H1 (cell line): Measurements from ENCODE around the gene CCDC178. TPM values are rescaled to one million over a fixed set of nuclear protein-coding genes. Genes with fewer than 3 reads are reported as not detected.

Experiments used
- ASH2L ChIP-seq: fragments of 200-600, 300-600 bp; sonication (generic); IDR thresholded peaks from one replicate; pipeline ENCODE4 v1.7.1; 2017; ENCODE audit warnings: low read length
- BACH1 ChIP-seq: IDR thresholded peaks from 2 replicates; pipeline ENCODE4 v1.6.1; 2012; ENCODE audit warnings: low read length, improper control_type of control experiment
- BCL11A ChIP-seq, 2 experiments: IDR thresholded peaks; one replicate each; pipeline ENCODE4 v1.6.1; 2011; ENCODE audit warnings: low read depth in 2 of 2, low read length in 2 of 2, mild to moderate bottlenecking in 2 of 2
- CBX8 ChIP-seq: fragments of 300-800, 300-1000 bp; sonication (generic); IDR thresholded peaks from 2 replicates; pipeline ENCODE4 v1.7.1; 2016; ENCODE audit warnings: low read depth, low read length, borderline replicate concordance
- FOSL1 ChIP-seq: IDR thresholded peaks from 2 replicates; pipeline ENCODE4 v1.6.1; 2011; ENCODE audit warnings: mild to moderate bottlenecking, low read depth, low read length, moderate library complexity; ENCODE audit not compliant: insufficient read depth
- KDM5A ChIP-seq: fragments of 200-600 bp; IDR thresholded peaks from 2 replicates; pipeline ENCODE4 v1.7.1; 2012; ENCODE audit warnings: mild to moderate bottlenecking, low read length, inconsistent platforms, mixed read lengths
- MAFK ChIP-seq: IDR thresholded peaks from 2 replicates; pipeline ENCODE4 v1.6.1; 2012; ENCODE audit warnings: low read depth, mild to moderate bottlenecking, improper control_type of control experiment, low read length
- MAX ChIP-seq: IDR thresholded peaks from 2 replicates; pipeline ENCODE4 v1.6.1; 2012; ENCODE audit warnings: inconsistent platforms
- POLR2A ChIP-seq, 2 experiments: IDR thresholded peaks; 1 replicate in 1 of 2; 2 replicates in 1 of 2; pipeline ENCODE4 v1.6.1; 2011; ENCODE audit warnings: low read depth in 2 of 2, low read length in 2 of 2, mild to moderate bottlenecking in 2 of 2; ENCODE audit errors: control extremely low read depth in 1 of 2
- POLR2AphosphoS5 ChIP-seq: IDR thresholded peaks from 2 replicates; pipeline ENCODE4 v1.6.1; 2011; ENCODE audit warnings: low read depth, low read length
- POU5F1 ChIP-seq: IDR thresholded peaks from 2 replicates; pipeline ENCODE4 v1.6.1; 2011; ENCODE audit warnings: low read depth, mild to moderate bottlenecking, low read length, moderate library complexity
- RBBP5 ChIP-seq: IDR thresholded peaks from 2 replicates; pipeline ENCODE4 v1.7.1; 2012; ENCODE audit warnings: low read depth, mild to moderate bottlenecking, inconsistent platforms, low read length, moderate library complexity, borderline replicate concordance
- RNF2 ChIP-seq: fragments of 200-900, 300-1000 bp; sonication (generic); IDR thresholded peaks from 2 replicates; pipeline ENCODE4 v1.7.1; 2016; ENCODE audit warnings: borderline replicate concordance, low read depth, mild to moderate bottlenecking, antibody characterized with exemption, low read length; ENCODE audit not compliant: poor library complexity, severe bottlenecking; ENCODE audit errors: missing control alignments
- RXRA ChIP-seq: IDR thresholded peaks from 2 replicates; pipeline ENCODE4 v1.6.1; 2011; ENCODE audit warnings: low read depth, mild to moderate bottlenecking, low read length, moderate library complexity; ENCODE audit not compliant: insufficient read depth
- SIN3A ChIP-seq, 2 experiments: IDR thresholded peaks in 1 of 2; conservative IDR thresholded peaks in 1 of 2; 2 replicates each; pipeline ENCODE4 v1.6.1; 2011 to 2012; ENCODE audit warnings: low read length in 2 of 2, improper control_type of control experiment in 1 of 2, low read depth in 1 of 2, mild to moderate bottlenecking in 1 of 2
- SIX5 ChIP-seq: IDR thresholded peaks from 2 replicates; pipeline ENCODE4 v1.6.1; 2011; ENCODE audit warnings: mild to moderate bottlenecking, low read depth, low read length
- SUZ12 ChIP-seq: fragments of 200-600 bp; sonication (generic); IDR thresholded peaks from 2 replicates; pipeline ENCODE4 v1.6.1; 2012; ENCODE audit warnings: mild to moderate bottlenecking, inconsistent platforms, low read length, moderate library complexity, mixed read lengths
- TAF1 ChIP-seq: IDR thresholded peaks from 2 replicates; pipeline ENCODE4 v1.6.1; 2011; ENCODE audit warnings: mild to moderate bottlenecking, low read depth, low read length
- TCF12 ChIP-seq: IDR thresholded peaks from 2 replicates; pipeline ENCODE4 v1.6.1; 2011; ENCODE audit warnings: low read depth, mild to moderate bottlenecking, low read length
- YY1 ChIP-seq: IDR thresholded peaks from 2 replicates; pipeline ENCODE4 v1.6.1; 2011; ENCODE audit warnings: low read depth, mild to moderate bottlenecking, low read length
- ZNF274 ChIP-seq: IDR thresholded peaks from 2 replicates; pipeline ENCODE4 v1.7.0; 2012; ENCODE audit warnings: low read length, borderline replicate concordance; ENCODE audit errors: extremely low read depth
- polyA plus RNA-seq, 7 experiments: library from polyadenylated mRNA; depleted of rRNA in 3 of 7; stranded (reverse) in 5 of 7; unstranded in 2 of 7; fragments of >200 nt in 5 of 7; fragments of 200-250 nt in 2 of 7; gene quantifications; 1 replicate in 5 of 7; 2 replicates in 1 of 7; 4 replicates in 1 of 7; pipeline versions ENCODE4 v1.2.1 to v1.2.3, GENCODE V29; 2011 to 2013; ENCODE audit warnings: missing spikeins in 2 of 7, mixed read lengths in 2 of 7
- total RNA-seq: library from RNA; stranded (reverse); fragmentation: NEBNext Ultra II Directional; extraction: Animal tissue kit (Norgen Biotek cat#: 25700); gene quantifications from 2 replicates; pipeline ENCODE4 v1.2.1, GENCODE V29; 2021
- TF ChIP-seq, protein P1 (sequence below): IDR thresholded peaks from 2 replicates; pipeline ENCODE4 v1.6.1; 2012; ENCODE audit warnings: low read length, inconsistent platforms

CCDC178 gene
- total and polyA plus RNA-seq, 2 of the 8 experiments (the other 6 are each of a cell fraction or from before 2014, with no cell fraction given) = not detected

DNA sequence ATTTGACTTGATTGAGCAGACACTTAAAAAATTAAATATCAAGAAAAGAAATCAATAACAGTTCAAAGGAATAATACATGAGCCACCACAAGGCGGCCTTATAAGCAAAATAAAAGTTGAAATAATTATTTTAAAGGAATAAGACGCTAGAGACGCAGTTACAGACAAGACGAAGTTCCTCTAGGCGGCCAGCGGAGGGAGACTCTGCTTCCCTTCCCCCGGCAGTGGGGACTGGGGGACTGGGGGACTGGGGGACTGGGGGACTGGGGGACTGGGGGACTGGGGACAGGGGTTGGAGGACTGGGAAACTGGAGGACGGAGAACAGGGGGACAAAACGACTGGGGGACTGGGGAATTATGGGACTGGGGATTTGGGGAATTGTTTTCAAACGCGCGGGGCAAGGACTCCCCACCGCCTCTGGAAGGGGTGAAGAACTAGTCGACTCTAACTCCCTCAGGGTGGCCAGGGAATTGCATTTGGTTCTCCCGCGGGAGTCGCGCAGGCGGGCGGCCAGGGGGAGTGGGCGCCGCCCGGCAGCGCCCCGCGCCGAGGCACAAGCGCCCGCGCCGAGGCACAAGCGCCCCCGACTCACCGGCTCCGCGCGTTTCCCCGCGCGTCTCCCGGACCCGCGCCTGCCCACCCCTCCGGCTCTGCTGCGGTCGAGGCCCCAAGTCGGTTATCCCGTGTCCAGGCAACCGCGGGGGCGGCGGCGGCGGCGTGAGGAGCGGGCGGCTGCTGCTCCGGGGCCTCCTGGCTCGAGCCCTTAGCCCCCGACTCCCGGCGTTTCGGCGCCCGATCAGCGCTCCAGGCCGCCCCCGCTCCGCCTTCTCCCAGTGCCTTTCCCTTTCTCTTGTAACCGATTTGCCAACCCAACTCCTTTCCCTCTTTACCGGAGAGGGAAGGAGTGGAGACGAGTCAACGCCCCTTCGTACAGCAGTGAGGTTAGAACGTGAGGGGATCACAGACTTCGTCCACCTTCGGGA, at the start of gene CCDC178 (continued):
- no peak for TF ChIP-seq BCL11A (IDR thresholded peaks at IDR 0.05; ENCODE audit: low read depth in 2 of 2, low read length in 2 of 2)
- no peak for TF ChIP-seq RXRA
- TF ChIP-seq POLR2A (IDR thresholded peaks at IDR 0.05; ENCODE audit: control extremely low read depth in 1 of 2, low read depth in 2 of 2, low read length in 2 of 2) = peak in 1 of 2 experiments; percentile 25; a peak in 1 of 3 replicates
- no peak for TF ChIP-seq ZNF274
- peak; percentile 33; the same call in 1 of the 2 replicates for TF ChIP-seq SUZ12
- TF ChIP-seq ASH2L = no peak
- TF ChIP-seq POLR2AphosphoS5 = no peak
- no peak for TF ChIP-seq KDM5A
- peak; percentile 29; the same call in 1 of the 2 replicates for TF ChIP-seq TAF1
- no peak for TF ChIP-seq RNF2
- TF ChIP-seq SIN3A (conservative IDR thresholded peaks at IDR 0.05 in 1 of 2, IDR thresholded peaks at IDR 0.05 in 1 of 2; ENCODE audit: low read depth in 1 of 2, low read length in 2 of 2) = no peak; a peak in 1 of 4 replicates
- TF ChIP-seq YY1 = no peak
- TF ChIP-seq TCF12 = no peak
- TF ChIP-seq, protein P1, sequence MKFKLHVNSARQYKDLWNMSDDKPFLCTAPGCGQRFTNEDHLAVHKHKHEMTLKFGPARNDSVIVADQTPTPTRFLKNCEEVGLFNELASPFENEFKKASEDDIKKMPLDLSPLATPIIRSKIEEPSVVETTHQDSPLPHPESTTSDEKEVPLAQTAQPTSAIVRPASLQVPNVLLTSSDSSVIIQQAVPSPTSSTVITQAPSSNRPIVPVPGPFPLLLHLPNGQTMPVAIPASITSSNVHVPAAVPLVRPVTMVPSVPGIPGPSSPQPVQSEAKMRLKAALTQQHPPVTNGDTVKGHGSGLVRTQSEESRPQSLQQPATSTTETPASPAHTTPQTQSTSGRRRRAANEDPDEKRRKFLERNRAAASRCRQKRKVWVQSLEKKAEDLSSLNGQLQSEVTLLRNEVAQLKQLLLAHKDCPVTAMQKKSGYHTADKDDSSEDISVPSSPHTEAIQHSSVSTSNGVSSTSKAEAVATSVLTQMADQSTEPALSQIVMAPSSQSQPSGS = no peak
- no peak for TF ChIP-seq RBBP5
- no peak for TF ChIP-seq CBX8
- no peak for TF ChIP-seq SIX5
- no peak for TF ChIP-seq POU5F1
- TF ChIP-seq MAFK = no peak
- TF ChIP-seq BACH1 = peak; percentile 31; the same call in 1 of the 2 replicates
- no peak for TF ChIP-seq FOSL1
- peak; percentile 5; the same call in 1 of the 2 replicates for TF ChIP-seq MAX
